DND-41 (cell line): ENCODE results near the gene RCC2.

ENCODE experiments used
- ATAC-seq: fragments of 200-7000 bp; cut with Tn5 transposase; 3 replicates; pipeline ENCODE4 v1.9.1; 2021; ENCODE audit warnings: low read depth; ENCODE audit not compliant: insufficient read depth
- DNase-seq: peaks from one replicate; pipeline ENCODE4 v3.0.0-alpha.2; 2020
- H2AFZ ChIP-seq: 2 replicates; pipeline ENCODE4 v1.6.0; 2012; ENCODE audit warnings: low read depth, low read length
- H3K27ac ChIP-seq: 2 replicates; pipeline ENCODE4 v1.5.1; 2012; ENCODE audit warnings: low read length, inconsistent platforms
- H3K27me3 ChIP-seq: fragments of 200-600 bp; sonication (generic); 2 replicates; pipeline ENCODE4 v1.6.0; 2012; ENCODE audit warnings: low read length, mild to moderate bottlenecking, inconsistent platforms; ENCODE audit not compliant: insufficient read depth, poor library complexity
- H3K36me3 ChIP-seq: 2 replicates; pipeline ENCODE4 v1.5.1; 2012; ENCODE audit warnings: low read length, inconsistent platforms; ENCODE audit not compliant: insufficient read depth
- H3K4me1 ChIP-seq: 2 replicates; pipeline ENCODE4 v1.5.1; 2012; ENCODE audit warnings: mild to moderate bottlenecking, low read length; ENCODE audit not compliant: insufficient read depth
- H3K4me2 ChIP-seq: 2 replicates; pipeline ENCODE4 v1.6.0; 2012; ENCODE audit warnings: mild to moderate bottlenecking, moderate library complexity, low read length, inconsistent platforms; ENCODE audit not compliant: insufficient read depth
- H3K4me3 ChIP-seq, 2 experiments: fragments of 200-600 bp in 1 of 2; shearing (Covaris generic) in 1 of 2; 2 replicates each; pipeline ENCODE4 v1.5.1; 2012 to 2016; ENCODE audit warnings: inconsistent platforms in 2 of 2, low read length in 2 of 2, mild to moderate bottlenecking in 2 of 2, low read depth in 1 of 2, moderate library complexity in 1 of 2
- H3K79me2 ChIP-seq: 2 replicates; pipeline ENCODE4 v1.6.0; 2012; ENCODE audit warnings: low read length, inconsistent platforms; ENCODE audit not compliant: insufficient read depth
- H3K9ac ChIP-seq: 2 replicates; pipeline ENCODE4 v1.6.0; 2012; ENCODE audit warnings: low read depth, mild to moderate bottlenecking, inconsistent platforms, low read length, moderate library complexity
- H3K9me3 ChIP-seq: 2 replicates; pipeline ENCODE4 v1.5.1; 2012; ENCODE audit warnings: low read length, moderate library complexity, mild to moderate bottlenecking, inconsistent platforms; ENCODE audit not compliant: insufficient read depth, severe bottlenecking
- H4K20me1 ChIP-seq: 2 replicates; pipeline ENCODE4 v1.6.0; 2012; ENCODE audit warnings: low read length; ENCODE audit not compliant: insufficient read depth
- CTCF ChIP-seq: IDR thresholded peaks from 2 replicates; pipeline ENCODE4 v1.5.1; 2012; ENCODE audit warnings: borderline replicate concordance, low read length, moderate library complexity, mild to moderate bottlenecking; ENCODE audit not compliant: poor library complexity, severe bottlenecking; ENCODE audit errors: extremely low read depth
- EZH2 ChIP-seq: IDR thresholded peaks from 3 replicates; pipeline ENCODE4 v1.6.1; 2012; ENCODE audit warnings: borderline replicate concordance, low read depth, mild to moderate bottlenecking, moderate library complexity, low read length, inconsistent platforms; ENCODE audit not compliant: severe bottlenecking

The RCC2 gene

DNA sequence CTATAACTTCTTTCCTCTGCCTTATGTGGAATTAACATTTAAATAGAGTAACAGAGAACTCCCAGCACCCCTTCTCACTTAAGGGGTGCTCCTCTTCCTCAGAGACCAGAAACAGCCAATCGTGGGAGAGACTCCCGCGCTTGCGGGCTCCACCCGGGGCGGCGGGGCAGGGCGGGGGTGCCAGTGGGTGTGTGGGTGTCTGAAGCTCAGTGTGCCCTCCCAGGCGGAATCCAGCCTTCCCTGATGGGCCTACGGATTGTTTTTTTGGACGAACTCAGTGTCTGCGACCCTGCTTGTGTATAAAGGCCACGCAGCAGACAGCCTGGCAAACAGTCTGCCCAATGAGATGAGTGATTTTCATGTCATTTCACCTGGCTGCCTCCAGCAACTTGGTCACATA, 6.2 kb downstream of the RCC2 start:
- Histone ChIP-seq H3K36me3 (peaks cover 87% of the 10 kb centered on the region), H3K4me2 (no peak overlapping the region), H3K27ac (no peak overlapping the region), H3K27me3 (no peaks in the 10 kb centered on the region), H2AFZ (no peak overlapping the region), H3K4me3 (no peak overlapping the region), H4K20me1 (peaks cover 89% of the 10 kb centered on the region), H3K4me1 (peaks cover 33% of the 10 kb centered on the region), H3K79me2 (peaks cover 99% of the 10 kb centered on the region), H3K9ac (no peak overlapping the region), H3K9me3 (no peaks in the 10 kb centered on the region)
- TF ChIP-seq EZH2 (no peak), CTCF (no peak)
- ATAC-seq: no peak
- no peak for DNase-seq

DNA sequence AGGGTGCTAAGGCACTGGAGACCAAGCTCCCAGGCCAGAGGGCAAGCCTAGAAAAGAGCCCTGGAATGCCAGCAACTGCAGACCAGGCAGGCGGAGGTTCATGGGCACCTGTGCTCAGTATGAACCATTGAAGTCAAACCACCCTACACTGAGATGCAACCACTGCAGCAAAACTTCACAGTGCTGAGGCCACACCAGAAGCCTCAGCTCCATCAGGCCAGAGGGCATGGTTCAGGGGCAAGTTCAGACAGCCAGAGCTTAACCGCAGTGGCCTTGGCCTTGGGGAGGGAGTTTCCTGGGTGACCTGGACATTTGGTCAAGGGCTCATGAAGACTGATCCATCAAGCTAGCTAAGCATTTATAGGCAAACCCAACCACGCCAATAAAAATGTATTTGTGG, 7.1 kb downstream of the RCC2 start:
- peaks cover 96% of the 10 kb centered on the region for H4K20me1 ChIP-seq
- no peak overlapping the region for H3K9ac ChIP-seq
- H3K27ac ChIP-seq: no peak overlapping the region
- DNase-seq (no peak), ATAC-seq (no peak)
- peaks cover 33% of the 10 kb centered on the region for H3K4me1 ChIP-seq
- H3K27me3 ChIP-seq: no peaks in the 10 kb centered on the region
- peaks cover 99% of the 10 kb centered on the region for H3K79me2 ChIP-seq
- H3K9me3 ChIP-seq: no peaks in the 10 kb centered on the region
- no peak overlapping the region for H2AFZ ChIP-seq
- peaks cover 91% of the 10 kb centered on the region for H3K36me3 ChIP-seq
- no peak overlapping the region for H3K4me2 ChIP-seq
- TF ChIP-seq CTCF: no peak
- H3K4me3 ChIP-seq: no peak overlapping the region

GRCh38 chr1:17429183-17429582, 10.3 kb downstream of the RCC2 start:
- Histone ChIP-seq H3K9ac (no peak overlapping the region), H4K20me1 (peaks cover 96% of the 10 kb centered on the region), H3K27ac (no peak overlapping the region)

More at GRCh38 chr1:17429183-17429582, 10.3 kb downstream of the RCC2 start:
- DNase-seq: no peak
- Histone ChIP-seq H3K79me2 (peaks cover 99% of the 10 kb centered on the region), H3K27me3 (no peaks in the 10 kb centered on the region), H3K9me3 (no peaks in the 10 kb centered on the region), H3K4me2 (no peak overlapping the region), H2AFZ (no peak overlapping the region), H3K4me3 (no peak overlapping the region), H3K4me1 (0 out of 2 replicates have a peak, but pooled peaks cover 3% of the 10 kb centered on the region), H3K36me3 (peaks cover 93% of the 10 kb centered on the region)
- no peak for ATAC-seq
- no peak for TF ChIP-seq EZH2
- TF ChIP-seq CTCF: no peak
